Activated CD4-positive, CD25-positive, alpha-beta regulatory T cell treated with anti-CD3 and anti-CD28 coated beads, Interleukin-2, amount 50 U/mL, for 16 hours (primary cell): ENCODE results near the gene RAF1.
"Not testable (repeated sequence)": the region's sequence is repeated elsewhere in the genome, so short reads cannot be mapped to it uniquely, and the experiment has no call there.

ENCODE experiments used
- DNase-seq: peaks from one replicate; pipeline ENCODE4 v3.0.0-alpha.2; 2020; ENCODE audit warnings: low read depth, low spot score

The RAF1 gene

DNA sequence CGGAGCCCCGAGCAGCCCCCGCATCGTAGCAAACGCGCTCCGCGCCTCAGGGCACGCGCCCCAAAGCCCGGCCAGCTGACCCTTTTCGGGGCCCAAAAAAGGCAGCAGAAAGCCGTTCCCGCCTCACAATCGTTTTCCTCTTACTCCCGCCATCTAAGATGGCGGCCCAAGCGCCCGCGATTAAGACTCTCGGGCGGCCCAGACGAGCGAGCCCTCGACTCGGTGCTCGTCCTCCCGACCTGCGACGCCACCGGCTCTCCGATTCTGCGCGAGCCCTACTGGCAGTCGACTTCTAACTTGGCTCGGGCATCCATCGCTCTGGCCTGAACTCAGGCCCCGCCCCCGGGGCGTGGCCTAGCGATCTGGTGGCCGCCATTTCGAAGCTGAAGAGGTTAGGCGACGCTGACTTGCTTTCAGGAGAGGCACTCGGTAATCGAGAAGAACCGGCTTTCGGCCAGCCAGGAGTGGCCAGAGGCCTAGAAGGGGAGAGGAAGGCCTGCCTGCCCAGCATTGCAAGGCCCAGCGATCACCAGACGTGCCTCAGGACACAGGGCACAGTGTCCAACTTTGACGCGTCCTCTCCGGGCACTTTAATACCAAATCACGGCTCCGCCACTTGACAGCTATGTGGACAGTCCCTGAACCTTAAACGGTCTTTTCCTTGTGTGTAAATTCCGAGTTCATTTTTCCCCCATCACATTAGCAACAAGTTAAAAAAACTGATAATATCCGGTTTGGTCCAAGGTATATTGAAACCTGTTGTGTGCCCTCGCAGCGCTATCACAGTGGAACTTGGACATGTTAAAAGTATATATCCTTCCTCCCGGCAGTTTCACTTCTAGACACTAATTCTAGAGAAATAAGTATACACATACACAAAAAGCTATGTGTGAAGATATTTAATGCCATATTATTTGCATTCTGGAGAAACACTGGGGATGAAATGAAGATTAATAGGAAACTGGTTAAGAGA, at the start of gene RAF1:
TSS of gene RAF1 (minus strand) at position 182 of the 973 bp plus-strand sequence. CDS start 45,396 bp downstream, outside the sequence.
- DNase-seq = peak; percentile 98

DNA sequence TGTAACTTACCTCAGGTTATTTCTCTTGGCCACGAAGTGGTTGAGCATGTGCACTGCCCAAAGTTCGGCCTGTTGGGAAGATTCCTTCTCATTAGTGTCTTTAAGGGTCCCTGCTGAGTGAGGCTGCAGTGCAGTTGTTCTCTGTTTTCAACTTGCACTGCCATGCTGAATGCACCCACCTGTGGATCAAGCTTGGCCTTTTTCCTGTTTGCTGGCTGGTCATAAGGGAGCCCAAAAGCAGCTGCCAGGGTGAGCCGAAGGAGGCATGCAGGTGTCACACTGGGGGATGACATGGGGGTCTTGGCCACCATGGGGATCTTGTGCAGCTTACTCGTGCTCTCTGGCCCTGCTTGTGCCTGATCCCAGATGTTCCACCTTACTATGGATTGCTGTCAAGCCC, 46.1 kb upstream of the RAF1 start:
- DNase-seq = no peak

DNA sequence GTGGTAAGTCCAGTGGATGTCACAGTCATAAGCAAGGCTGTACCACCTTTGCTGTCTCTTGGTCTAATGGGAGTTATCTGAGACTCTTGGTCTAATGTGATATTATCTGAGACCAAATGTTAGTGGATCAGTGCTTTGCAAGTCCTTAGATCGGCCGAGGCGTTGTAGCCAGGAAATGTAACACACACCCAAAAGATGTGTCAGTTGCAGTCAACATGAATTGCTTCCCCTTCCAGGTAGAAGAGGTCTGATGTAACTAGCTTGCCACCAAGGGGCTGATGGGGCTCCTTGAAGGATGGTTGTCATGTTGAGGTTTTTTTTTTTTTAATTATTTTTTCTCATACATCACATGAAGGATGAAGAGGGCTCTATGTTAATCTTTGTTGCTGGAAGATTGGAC, 45.4 kb upstream of the RAF1 start:
- DNase-seq = no peak

GRCh38 chr3:12708584-12709192, 44.8 kb upstream of the RAF1 start:
- no peak for DNase-seq

GRCh38 chr3:12707449-12707848, 43.5 kb upstream of the RAF1 start:
- no peak for DNase-seq

- peak; percentile 12 for DNase-seq
Measured at GRCh38 chr3:12706504-12707253, 42.8 kb upstream of the RAF1 start.

DNA sequence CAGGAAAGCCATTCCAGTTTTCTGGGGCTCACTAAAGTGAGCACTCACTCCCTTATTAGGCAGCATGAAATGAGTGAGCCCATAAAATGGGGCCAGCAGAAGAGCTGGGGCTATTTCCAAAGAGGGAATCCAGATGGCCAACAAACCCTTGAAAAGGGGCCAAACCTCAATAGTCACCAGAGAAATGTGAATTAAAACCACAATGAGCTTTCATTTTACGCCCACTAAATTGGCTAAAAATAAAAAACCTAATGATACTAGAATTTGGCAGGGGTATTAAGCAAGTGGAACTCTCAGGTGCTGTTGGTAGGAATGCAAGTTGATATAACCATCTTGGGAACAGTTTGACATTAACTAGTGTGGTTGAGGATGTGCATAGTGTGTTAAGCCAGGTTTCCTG, 42.1 kb upstream of the RAF1 start:
- DNase-seq = no peak

GRCh38 chr3:12705374-12705926, 41.5 kb upstream of the RAF1 start:
- no peak for DNase-seq

- DNase-seq = no peak
Measured at GRCh38 chr3:12702501-12702900, 38.6 kb upstream of the RAF1 start.

- not testable (repeated sequence) for DNase-seq
Measured at GRCh38 chr3:12701601-12702000, 37.7 kb upstream of the RAF1 start.

- DNase-seq = no peak
Measured at GRCh38 chr3:12700800-12701199, 36.9 kb upstream of the RAF1 start.

DNA sequence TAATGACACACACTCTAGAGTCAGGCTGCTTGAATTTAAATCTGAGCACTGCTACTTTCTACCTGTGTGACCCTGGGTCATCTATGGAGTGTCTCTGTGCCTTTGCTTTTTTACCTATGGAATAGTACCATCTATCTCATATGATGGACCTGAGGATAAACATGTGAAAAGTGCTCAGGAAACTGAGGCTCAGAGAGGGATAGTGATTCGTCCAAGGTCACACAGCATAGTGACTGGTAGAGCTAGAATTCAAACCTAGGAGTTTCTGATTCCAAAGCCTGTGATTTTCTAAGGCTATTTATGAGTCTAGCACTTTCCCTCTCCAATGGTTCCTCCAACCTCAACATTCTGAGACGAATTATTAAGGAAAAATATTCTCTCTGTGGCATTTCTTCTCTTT, 32.0 kb upstream of the RAF1 start:
- DNase-seq = no peak

- no peak for DNase-seq
Measured at GRCh38 chr3:12695112-12695511, 31.2 kb upstream of the RAF1 start.

DNA sequence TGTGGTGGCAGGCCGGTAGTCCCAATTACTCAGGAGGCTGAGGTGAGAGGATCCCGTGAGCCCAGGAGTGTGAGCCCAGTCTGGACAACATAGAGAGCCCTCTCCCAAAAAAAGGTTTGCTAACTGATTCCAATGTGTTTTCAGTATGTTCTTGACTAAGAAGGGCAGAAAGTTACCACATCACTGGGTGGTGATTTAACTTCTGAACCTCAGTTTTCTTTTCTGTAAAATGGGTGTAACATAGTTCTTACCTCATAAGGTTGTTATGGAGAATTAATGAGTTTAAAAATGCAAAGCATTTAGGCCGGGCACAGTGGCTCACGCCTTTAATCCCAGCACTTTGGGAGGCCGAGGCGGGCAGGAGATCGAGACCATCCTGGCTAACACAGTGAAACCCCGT, 28.5 kb upstream of the RAF1 start:
- DNase-seq = no peak

DNA sequence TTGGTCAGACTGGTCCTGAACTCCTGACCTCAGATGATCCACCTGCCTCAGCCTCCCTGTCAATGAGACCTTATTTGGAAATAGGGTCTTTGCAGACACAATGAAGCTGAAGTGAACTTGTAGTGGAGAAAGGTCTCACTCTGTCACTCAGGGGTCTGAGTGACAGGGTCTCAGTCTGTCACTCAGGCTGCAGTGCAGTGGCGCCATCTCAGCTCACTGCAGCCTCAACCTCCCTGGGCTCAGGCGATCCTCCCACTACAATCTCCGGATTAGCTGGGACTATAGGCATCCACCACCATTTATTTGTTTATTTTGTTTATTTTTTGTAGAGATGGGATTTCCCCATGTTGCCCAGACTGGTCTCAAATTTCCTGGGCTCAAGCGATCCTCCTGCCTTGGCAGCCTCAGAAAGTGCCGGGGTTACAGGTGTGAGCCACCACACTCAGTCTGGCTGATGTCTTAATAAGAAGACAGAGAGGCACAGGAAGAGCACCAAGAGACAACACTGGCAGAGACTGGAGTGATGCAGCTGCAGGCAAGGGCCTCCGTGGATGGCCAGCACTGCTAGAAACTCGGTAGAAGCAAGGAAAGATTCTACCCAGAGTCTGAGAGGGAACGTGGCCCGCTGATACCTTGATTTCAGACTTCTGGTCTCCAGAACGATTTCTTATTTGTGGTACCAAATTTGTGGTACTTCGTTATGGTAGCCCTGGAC, 26.2 kb upstream of the RAF1 start:
- DNase-seq = no peak

GRCh38 chr3:12687948-12688347, 24.0 kb upstream of the RAF1 start:
- no peak for DNase-seq

- no peak for DNase-seq
Measured at GRCh38 chr3:12686096-12686495, 22.2 kb upstream of the RAF1 start.

- DNase-seq = no peak
Measured at GRCh38 chr3:12681943-12682390, 18.1 kb upstream of the RAF1 start.

DNA sequence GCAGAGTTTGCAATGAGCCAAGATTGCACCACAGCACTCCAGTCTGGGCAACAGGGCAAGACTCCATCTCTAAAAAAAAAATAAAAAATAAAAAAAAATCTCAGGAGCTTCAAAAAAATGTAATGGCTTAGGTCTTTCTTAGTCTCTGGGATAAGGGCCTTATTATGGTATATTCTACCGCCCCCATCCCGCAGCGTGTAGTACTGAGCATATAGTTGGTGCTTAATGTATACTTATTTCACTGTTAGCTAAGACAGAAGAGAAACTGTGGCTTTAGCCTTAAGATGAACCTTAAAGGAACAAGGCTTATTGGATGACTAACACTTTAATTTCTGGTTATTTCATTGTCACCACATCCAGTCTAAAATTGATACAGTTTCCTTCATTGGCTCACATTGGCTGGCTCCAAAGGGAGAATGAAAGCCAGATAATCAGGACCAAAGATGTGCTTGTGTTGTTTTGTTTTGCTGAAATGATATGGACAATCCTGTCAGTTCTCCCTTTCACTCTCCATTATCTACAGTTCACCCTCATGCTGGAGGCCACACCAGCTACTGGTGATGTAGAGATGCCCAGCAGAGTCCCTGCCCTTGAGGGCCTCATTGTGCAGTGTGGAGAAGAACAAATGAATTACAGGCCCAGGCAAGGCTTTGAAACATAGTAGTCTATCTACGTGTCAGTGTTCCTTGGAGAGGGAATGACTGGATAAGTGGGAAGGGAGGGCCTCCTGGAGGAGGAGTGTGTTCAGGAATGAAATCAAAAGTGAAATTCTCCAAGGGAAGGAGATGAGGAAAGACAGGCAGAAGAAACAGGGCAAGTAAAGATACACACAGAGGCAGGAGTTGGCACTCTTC, 17.4 kb upstream of the RAF1 start:
- no peak for DNase-seq

- no peak for DNase-seq
Measured at GRCh38 chr3:12679468-12679867, 15.6 kb upstream of the RAF1 start.
